HAP-1 (cell line): ENCODE results near the gene DENND1C.

Experiments used
- DNase-seq, 2 experiments: peaks; one replicate each; pipeline ENCODE4 v3.0.0-alpha.2; 2016 to 2020; ENCODE audit warnings: low spot score in 2 of 2
- H3K27me3 ChIP-seq: fragments of 250-450 bp; sonication (Bioruptor Pico); 2 replicates; pipeline ENCODE4 v1.5.1; 2020; ENCODE audit warnings: low read depth, mild to moderate bottlenecking, moderate library complexity
- H3K36me3 ChIP-seq: fragments of 250-450 bp; sonication (Bioruptor Pico); replicated peaks from 2 replicates; pipeline ENCODE4 v1.5.1; 2020; ENCODE audit warnings: mild to moderate bottlenecking
- H3K4me1 ChIP-seq: fragments of 250-450 bp; sonication (Bioruptor Pico); 2 replicates; pipeline ENCODE4 v1.5.1; 2020; ENCODE audit warnings: mild to moderate bottlenecking
- H3K4me3 ChIP-seq: fragments of 250-450 bp; sonication (Bioruptor Pico); 2 replicates; pipeline ENCODE4 v1.5.1; 2020; ENCODE audit warnings: mild to moderate bottlenecking, moderate library complexity
- H3K9me3 ChIP-seq: fragments of 250-450 bp; sonication (Bioruptor Pico); 2 replicates; pipeline ENCODE4 v1.5.1; 2020; ENCODE audit warnings: mild to moderate bottlenecking, moderate library complexity
- in situ Hi-C: fragments of 300-500 bp; cut with MboI; formaldehyde crosslinking; loops from 3 replicates; pipeline ENCODE4 v1.14.3; 2020; ENCODE audit warnings: low sequenced_read_pairs, inconsistent platforms, mixed read lengths

Gene DENND1C

GRCh38 chr19:6499052-6499790, 17.6 kb upstream of the DENND1C start:
- DNase-seq = no peak
- Histone ChIP-seq H3K4me3 (no peak overlapping the region), H3K9me3 (no peaks in the 10 kb centered on the region), H3K27me3 (no peaks in the 10 kb centered on the region), H3K4me1 (peaks cover 3% of the 10 kb centered on the region; the same call in 1 of the 2 replicates), H3K36me3 (peaks cover 6% of the 10 kb centered on the region; the same call in 1 of the 2 replicates)
- in situ Hi-C loops = no loop called here

- no peaks in the 10 kb centered on the region for H3K9me3 ChIP-seq
- H3K36me3 ChIP-seq = peaks cover 6% of the 10 kb centered on the region
- no peak overlapping the region for H3K4me3 ChIP-seq
- in situ Hi-C loops = no loop called here
- DNase-seq = no peak
- peaks cover 3% of the 10 kb centered on the region; the same call in 1 of the 2 replicates for H3K4me1 ChIP-seq
- no peaks in the 10 kb centered on the region for H3K27me3 ChIP-seq
Measured at GRCh38 chr19:6498294-6499036, 16.9 kb upstream of the DENND1C start.

- Histone ChIP-seq H3K27me3 (no peaks in the 10 kb centered on the region), H3K9me3 (no peaks in the 10 kb centered on the region), H3K4me3 (no peak overlapping the region), H3K36me3 (peaks cover 6% of the 10 kb centered on the region), H3K4me1 (no peaks in the 10 kb centered on the region)
- no peak for DNase-seq
- in situ Hi-C loops = no loop called here
Measured at GRCh38 chr19:6495947-6496346, 14.4 kb upstream of the DENND1C start.

GRCh38 chr19:6494438-6495036, 12.9 kb upstream of the DENND1C start:
- no peaks in the 10 kb centered on the region for H3K4me1 ChIP-seq
- H3K27me3 ChIP-seq = no peaks in the 10 kb centered on the region
- in situ Hi-C loops = no loop called here
- no peaks in the 10 kb centered on the region for H3K9me3 ChIP-seq
- no peak for DNase-seq
- no peak overlapping the region for H3K4me3 ChIP-seq
- peaks cover 2% of the 10 kb centered on the region; the same call in 1 of the 2 replicates for H3K36me3 ChIP-seq

- Histone ChIP-seq H3K36me3 (no peaks in the 10 kb centered on the region; the same call in 1 of the 2 replicates), H3K4me1 (no peaks in the 10 kb centered on the region), H3K9me3 (no peaks in the 10 kb centered on the region), H3K4me3 (no peak overlapping the region), H3K27me3 (no peaks in the 10 kb centered on the region)
- in situ Hi-C loops = no loop called here
- DNase-seq = no peak
Measured at GRCh38 chr19:6491802-6492592, 10.4 kb upstream of the DENND1C start.

GRCh38 chr19:6490134-6490533, 8.5 kb upstream of the DENND1C start:
- H3K9me3 ChIP-seq = no peaks in the 10 kb centered on the region
- in situ Hi-C loops = no loop called here
- H3K36me3 ChIP-seq = no peaks in the 10 kb centered on the region; the same call in 1 of the 2 replicates
- H3K4me3 ChIP-seq = no peak overlapping the region
- no peaks in the 10 kb centered on the region for H3K27me3 ChIP-seq
- DNase-seq = no peak
- H3K4me1 ChIP-seq = no peaks in the 10 kb centered on the region

GRCh38 chr19:6489278-6490061, 7.9 kb upstream of the DENND1C start:
- no peaks in the 10 kb centered on the region for H3K9me3 ChIP-seq
- no peak overlapping the region for H3K4me3 ChIP-seq
- in situ Hi-C loops = no loop called here
- H3K4me1 ChIP-seq = no peaks in the 10 kb centered on the region
- H3K36me3 ChIP-seq = no peaks in the 10 kb centered on the region; the same call in 1 of the 2 replicates
- no peak for DNase-seq
- H3K27me3 ChIP-seq = no peaks in the 10 kb centered on the region

GRCh38 chr19:6484831-6485230, 3.2 kb upstream of the DENND1C start:
- no peak overlapping the region for H3K4me3 ChIP-seq
- no peaks in the 10 kb centered on the region for H3K9me3 ChIP-seq
- no peaks in the 10 kb centered on the region for H3K27me3 ChIP-seq
- H3K36me3 ChIP-seq = no peaks in the 10 kb centered on the region
- no peak for DNase-seq
- H3K4me1 ChIP-seq = no peaks in the 10 kb centered on the region
- in situ Hi-C loops = no loop called here

- in situ Hi-C loops = no loop called here
- Histone ChIP-seq H3K36me3 (no peaks in the 10 kb centered on the region), H3K4me3 (no peak overlapping the region), H3K9me3 (no peaks in the 10 kb centered on the region), H3K27me3 (no peaks in the 10 kb centered on the region), H3K4me1 (no peaks in the 10 kb centered on the region)
- DNase-seq = no peak
Measured at GRCh38 chr19:6484230-6484629, 2.6 kb upstream of the DENND1C start.

GRCh38 chr19:6483235-6483634, 1.6 kb upstream of the DENND1C start:
- H3K9me3 ChIP-seq = no peaks in the 10 kb centered on the region
- no peaks in the 10 kb centered on the region for H3K27me3 ChIP-seq
- no peaks in the 10 kb centered on the region for H3K36me3 ChIP-seq
- no peak for DNase-seq
- no peak overlapping the region for H3K4me3 ChIP-seq
- H3K4me1 ChIP-seq = no peaks in the 10 kb centered on the region
- in situ Hi-C loops = no loop called here

GRCh38 chr19:6482343-6482686, 728 bp upstream of the DENND1C start:
- no peak for DNase-seq
- no peak overlapping the region for H3K4me3 ChIP-seq
- in situ Hi-C loops = no loop called here
- no peaks in the 10 kb centered on the region for H3K36me3 ChIP-seq
- no peaks in the 10 kb centered on the region for H3K9me3 ChIP-seq
- no peaks in the 10 kb centered on the region for H3K4me1 ChIP-seq
- H3K27me3 ChIP-seq = no peaks in the 10 kb centered on the region

GRCh38 chr19:6480848-6481415, 655 bp downstream of the DENND1C start:
- no peaks in the 10 kb centered on the region for H3K27me3 ChIP-seq
- in situ Hi-C loops = no loop called here
- no peaks in the 10 kb centered on the region for H3K9me3 ChIP-seq
- H3K36me3 ChIP-seq = no peaks in the 10 kb centered on the region
- H3K4me1 ChIP-seq = no peaks in the 10 kb centered on the region
- no peak for DNase-seq
- H3K4me3 ChIP-seq = no peak overlapping the region
